ENCODE measurements around the gene PMP22.
A peak's percentile ranks its signal among the peaks of the same experiment; 100 is the strongest.
"Not testable (repeated sequence)": the region's sequence is repeated elsewhere in the genome, so short reads cannot be mapped to it uniquely, and the experiment has no call there.

Gene PMP22

GRCh38 chr17:15230866-15231265 is 34.3 kb downstream of the PMP22 start:
- DNase-seq (ENCODE audit: low read depth): no peak
- no peak overlapping the region for H3K4me3 ChIP-seq (ENCODE audit: low read length)
- no peak for TF ChIP-seq CTCF (conservative IDR thresholded peaks at IDR 0.05; ENCODE audit: low read depth, low read length)

- H3K4me3 ChIP-seq (ENCODE audit: low read length); DNase-seq (ENCODE audit: low read depth): not testable (repeated sequence)
Measured at GRCh38 chr17:15221827-15222226, 43.3 kb downstream of the PMP22 start.

GRCh38 chr17:15220785-15221184 is 44.3 kb downstream of the PMP22 start:
- H3K4me3 ChIP-seq (ENCODE audit: low read length): no peak overlapping the region
- TF ChIP-seq CTCF (conservative IDR thresholded peaks at IDR 0.05; ENCODE audit: low read depth, low read length): no peak
- DNase-seq (ENCODE audit: low read depth): no peak

- no peak for DNase-seq (ENCODE audit: low read depth)
- no peak for TF ChIP-seq CTCF (conservative IDR thresholded peaks at IDR 0.05; ENCODE audit: low read depth, low read length)
- H3K4me3 ChIP-seq (ENCODE audit: low read length): no peak overlapping the region
Measured at GRCh38 chr17:15216481-15216880, 48.6 kb downstream of the PMP22 start.

GRCh38 chr17:15213381-15214087 is 51.6 kb downstream of the PMP22 start:
- peak; percentile 5 for DNase-seq (ENCODE audit: low read depth)
- no peak overlapping the region for H3K4me3 ChIP-seq (ENCODE audit: low read length)
- TF ChIP-seq CTCF (conservative IDR thresholded peaks at IDR 0.05; ENCODE audit: low read depth, low read length): peak; percentile 61

- no peak for DNase-seq (ENCODE audit: low read depth)
- no peak overlapping the region for H3K4me3 ChIP-seq (ENCODE audit: low read length)
- TF ChIP-seq CTCF (conservative IDR thresholded peaks at IDR 0.05; ENCODE audit: low read depth, low read length): no peak
Measured at GRCh38 chr17:15210247-15210646, 54.9 kb downstream of the PMP22 start.

GRCh38 chr17:15203062-15203461 is 62.1 kb downstream of the PMP22 start:
- H3K4me3 ChIP-seq (ENCODE audit: low read length); DNase-seq (ENCODE audit: low read depth): not testable (repeated sequence)

GRCh38 chr17:15200574-15200973 is 64.6 kb downstream of the PMP22 start:
- not testable (repeated sequence) for DNase-seq (ENCODE audit: low read depth); H3K4me3 ChIP-seq (ENCODE audit: low read length)

- no peak for TF ChIP-seq CTCF (conservative IDR thresholded peaks at IDR 0.05; ENCODE audit: low read depth, low read length)
- no peak overlapping the region for H3K4me3 ChIP-seq (ENCODE audit: low read length)
- DNase-seq (ENCODE audit: low read depth): no peak
Measured at GRCh38 chr17:15197229-15197628, 67.9 kb downstream of the PMP22 start.

Measured in retinal pigment epithelial cell (primary cell).